Astrocyte (in vitro differentiated cells and primary cell): Measurements from ENCODE around the gene NFIA.

ENCODE experiments used
- EZH2 ChIP-seq: IDR thresholded peaks from 2 replicates; pipeline ENCODE4 v1.6.1; 2012; ENCODE audit warnings: mild to moderate bottlenecking, low read length, inconsistent platforms; ENCODE audit not compliant: insufficient read depth
- TF ChIP-seq, protein P1 (sequence below): IDR thresholded peaks from 2 replicates; pipeline ENCODE4 v1.5.1; 2011; ENCODE audit warnings: low read depth, mild to moderate bottlenecking, inconsistent platforms, low read length, moderate library complexity; ENCODE audit not compliant: insufficient read depth

- TF ChIP-seq, protein P1, sequence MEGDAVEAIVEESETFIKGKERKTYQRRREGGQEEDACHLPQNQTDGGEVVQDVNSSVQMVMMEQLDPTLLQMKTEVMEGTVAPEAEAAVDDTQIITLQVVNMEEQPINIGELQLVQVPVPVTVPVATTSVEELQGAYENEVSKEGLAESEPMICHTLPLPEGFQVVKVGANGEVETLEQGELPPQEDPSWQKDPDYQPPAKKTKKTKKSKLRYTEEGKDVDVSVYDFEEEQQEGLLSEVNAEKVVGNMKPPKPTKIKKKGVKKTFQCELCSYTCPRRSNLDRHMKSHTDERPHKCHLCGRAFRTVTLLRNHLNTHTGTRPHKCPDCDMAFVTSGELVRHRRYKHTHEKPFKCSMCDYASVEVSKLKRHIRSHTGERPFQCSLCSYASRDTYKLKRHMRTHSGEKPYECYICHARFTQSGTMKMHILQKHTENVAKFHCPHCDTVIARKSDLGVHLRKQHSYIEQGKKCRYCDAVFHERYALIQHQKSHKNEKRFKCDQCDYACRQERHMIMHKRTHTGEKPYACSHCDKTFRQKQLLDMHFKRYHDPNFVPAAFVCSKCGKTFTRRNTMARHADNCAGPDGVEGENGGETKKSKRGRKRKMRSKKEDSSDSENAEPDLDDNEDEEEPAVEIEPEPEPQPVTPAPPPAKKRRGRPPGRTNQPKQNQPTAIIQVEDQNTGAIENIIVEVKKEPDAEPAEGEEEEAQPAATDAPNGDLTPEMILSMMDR = no peak
- no peak for TF ChIP-seq EZH2
Observed at GRCh38 chr1:61101536-61101935, 19.2 kb downstream of the NFIA start.
